ENCODE data around the gene GABRR2.
A peak's percentile ranks its signal among the peaks of the same experiment; 100 is the strongest.

GABRR2 gene

DNA sequence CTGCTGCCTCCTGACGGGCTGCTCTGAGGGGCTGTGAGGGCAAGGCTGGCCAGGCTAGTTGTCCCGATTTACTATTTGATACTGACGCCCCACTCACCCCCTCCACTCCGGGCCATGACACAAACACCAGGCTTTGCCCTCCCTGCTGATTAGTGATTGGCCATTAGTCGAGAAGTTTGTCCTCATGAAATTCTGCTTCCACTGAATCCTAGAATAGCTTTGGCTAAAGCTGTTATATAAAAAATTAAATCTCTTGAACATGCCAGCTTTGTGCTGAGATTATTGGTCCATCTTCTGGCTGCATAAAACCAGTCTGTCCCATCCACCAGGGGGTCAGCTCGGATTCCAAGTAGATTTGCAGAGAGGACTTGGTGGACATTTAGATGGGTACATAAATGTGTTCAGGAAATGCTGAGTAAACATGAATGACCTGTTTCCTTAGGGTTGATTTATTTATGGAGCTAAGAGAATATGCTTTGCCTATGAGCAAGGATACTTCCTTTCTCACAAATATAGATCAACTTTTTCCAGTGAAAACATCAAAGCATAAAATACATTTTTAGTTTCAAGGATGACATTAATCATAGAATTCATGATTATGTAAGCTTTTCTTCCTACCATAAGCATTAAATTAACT, at the start of gene GABRR2:
Gene GABRR2 (minus strand): TSS at position 51 of the 637 bp plus-strand sequence. CDS start 134 bp downstream, outside the sequence.
- no peak for DNase-seq (ENCODE audit: low read depth)

DNA sequence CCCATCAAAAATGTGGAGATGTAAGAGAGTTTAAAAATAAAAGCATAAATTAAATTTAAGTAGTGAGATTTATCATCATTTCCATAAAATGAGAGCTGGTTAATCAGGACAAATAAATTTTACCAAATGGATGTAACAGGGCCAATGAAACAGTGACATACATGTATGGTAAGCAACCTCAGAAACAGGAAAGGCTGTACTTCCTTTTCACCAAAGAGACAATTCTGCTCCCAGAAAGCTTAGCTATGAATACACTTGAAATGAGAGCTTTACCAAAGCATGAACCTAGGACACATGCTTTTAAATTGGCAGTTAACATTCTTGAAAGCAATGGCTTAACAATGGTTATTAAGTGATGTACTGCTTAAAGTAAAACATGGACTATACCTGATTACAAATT, 49.5 kb upstream of the GABRR2 start:
- DNase-seq (ENCODE audit: low read depth), result no peak

DNA sequence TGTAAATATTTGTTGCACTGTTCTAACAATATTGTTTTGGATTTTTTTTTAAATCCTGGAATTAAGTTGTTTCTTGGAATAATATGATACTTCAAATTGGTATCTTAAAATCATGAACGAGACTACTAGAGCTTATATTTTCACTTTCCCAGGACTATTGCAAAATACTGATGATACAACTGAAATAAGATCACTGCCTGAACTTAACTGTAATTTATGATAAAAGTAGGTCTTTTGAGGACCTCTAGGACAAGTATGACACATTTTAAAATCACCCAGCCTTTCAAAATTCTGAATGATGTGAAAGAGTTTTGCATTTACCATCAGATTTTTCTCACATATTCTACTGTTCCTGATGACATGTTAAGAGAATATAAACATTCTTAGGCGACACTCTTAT, 46.1 kb upstream of the GABRR2 start:
- peak; percentile 23 for DNase-seq (ENCODE audit: low read depth)

DNA sequence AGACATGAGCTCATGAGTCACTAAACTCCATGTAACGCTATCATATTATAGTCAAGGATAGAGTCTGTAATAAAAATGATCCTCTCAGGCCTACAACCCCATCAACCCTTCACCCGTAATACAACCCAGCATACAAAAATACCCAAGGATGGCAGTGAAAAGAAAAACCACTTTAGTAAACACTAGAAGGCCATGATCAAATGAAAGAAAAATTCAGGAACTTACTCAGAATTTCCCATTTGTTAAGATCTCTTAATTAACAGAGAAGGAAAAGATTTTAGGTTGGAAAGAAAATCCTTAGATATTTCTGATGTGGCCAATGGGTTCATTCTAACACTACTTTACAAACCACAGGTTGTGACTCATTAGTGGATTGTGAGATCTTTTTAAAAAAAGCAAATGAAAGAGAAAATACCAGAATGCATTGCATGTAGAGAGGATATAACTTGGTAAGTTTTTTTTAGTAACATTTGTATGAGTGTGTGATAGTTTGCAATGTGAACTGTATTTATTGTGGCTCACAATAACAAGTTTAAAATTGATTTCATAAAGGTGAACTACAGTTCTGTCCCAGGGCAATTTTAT, 45.4 kb upstream of the GABRR2 start:
- DNase-seq (ENCODE audit: low read depth), result peak; percentile 60

DNA sequence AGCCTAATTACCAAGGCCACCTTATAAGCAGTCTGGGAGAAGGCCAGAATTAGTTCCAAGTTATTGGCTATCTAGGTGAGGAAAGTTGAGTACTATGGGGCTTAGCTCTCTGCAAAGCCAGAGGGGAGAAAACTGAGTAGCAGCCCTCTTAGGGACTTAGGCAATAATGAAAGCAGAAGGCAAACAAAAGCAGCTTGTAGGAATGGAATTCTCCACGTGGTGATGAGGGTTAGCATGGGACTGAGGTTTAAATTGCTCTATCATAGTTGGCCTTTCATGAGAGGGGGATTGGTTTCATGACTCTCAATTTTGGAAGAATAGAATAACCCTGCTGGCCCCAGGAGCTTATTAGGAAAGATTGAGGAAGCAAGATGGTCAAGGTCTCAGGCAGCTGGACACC, 44.5 kb upstream of the GABRR2 start:
- peak; percentile 16 for DNase-seq (ENCODE audit: low read depth)

DNA sequence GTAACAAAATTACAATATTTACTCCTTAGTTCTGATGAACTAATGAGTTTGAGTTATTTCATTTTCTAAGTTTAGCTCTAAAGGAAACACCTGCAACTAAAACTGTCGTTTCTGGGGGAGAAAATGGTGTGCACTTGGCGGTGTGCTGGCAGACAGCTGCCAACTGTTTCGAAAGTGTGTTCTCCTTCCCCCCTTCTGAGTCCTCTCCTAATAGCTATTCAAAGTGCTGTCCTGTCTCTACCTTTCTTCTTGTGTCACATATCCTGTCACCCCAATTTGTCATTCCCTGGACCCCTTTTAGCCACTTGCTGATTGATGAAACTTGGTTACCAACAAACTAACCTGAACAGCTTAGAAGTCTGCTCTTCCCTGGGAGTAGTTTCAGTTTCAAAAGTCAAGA, 42.3 kb upstream of the GABRR2 start:
- DNase-seq (ENCODE audit: low read depth), result no peak

DNA sequence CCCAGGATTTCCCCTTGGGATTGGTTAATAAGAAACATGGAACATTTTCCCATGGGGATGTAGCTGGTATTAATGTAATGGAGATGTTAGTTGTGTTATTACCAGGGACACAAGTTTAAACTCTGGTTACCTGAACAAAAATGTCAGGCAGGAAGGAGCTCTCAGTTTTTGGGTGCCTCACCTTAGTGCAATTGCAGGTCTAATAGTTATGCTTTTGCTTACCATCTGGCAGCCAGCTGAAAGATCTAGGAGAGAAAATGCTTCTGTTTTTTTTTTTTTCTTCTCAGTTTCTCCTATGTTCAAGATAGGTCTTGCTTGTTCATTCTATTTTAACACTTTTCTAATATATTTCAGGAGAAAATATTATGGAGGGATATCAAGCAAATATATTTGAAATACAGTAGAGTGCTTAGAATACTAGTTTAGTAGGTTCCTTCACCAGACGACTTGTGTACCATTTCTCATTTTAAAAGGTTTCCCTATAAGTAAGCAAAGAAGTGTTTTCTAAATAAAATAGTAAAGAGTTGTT, 41.6 kb upstream of the GABRR2 start:
- DNase-seq (ENCODE audit: low read depth), result no peak

DNA sequence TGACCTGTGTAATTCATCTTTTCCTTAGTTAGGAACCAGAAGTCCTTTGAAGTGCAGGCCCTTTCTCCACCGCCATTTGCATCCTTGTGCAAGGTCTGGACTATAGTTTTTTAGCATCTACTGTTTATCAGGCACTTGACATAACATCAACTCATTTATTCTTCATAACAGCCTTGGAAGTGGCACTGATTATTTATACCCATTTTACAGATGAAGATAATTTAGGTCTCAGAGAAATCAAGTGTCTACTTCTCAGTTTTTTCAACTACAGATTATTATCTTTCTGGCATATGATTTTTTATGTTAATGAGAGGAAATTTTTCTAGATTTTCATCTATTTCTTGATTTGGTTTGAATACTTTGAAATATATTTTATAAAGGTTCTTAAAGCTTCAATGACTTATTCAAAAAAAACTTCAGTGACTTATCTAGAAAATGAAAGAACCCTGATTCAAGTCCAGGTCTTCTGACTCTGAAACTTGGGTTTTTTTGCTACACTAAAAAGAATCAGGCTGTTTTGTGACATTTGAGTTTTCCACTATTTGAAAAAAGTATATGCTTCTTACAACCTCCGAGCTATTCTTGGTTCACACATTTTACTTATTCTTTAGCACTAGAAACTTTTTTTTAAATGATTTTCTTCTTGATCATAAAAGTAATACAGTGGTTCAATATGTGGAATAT, 40.6 kb upstream of the GABRR2 start:
- DNase-seq (ENCODE audit: low read depth), result no peak

DNA sequence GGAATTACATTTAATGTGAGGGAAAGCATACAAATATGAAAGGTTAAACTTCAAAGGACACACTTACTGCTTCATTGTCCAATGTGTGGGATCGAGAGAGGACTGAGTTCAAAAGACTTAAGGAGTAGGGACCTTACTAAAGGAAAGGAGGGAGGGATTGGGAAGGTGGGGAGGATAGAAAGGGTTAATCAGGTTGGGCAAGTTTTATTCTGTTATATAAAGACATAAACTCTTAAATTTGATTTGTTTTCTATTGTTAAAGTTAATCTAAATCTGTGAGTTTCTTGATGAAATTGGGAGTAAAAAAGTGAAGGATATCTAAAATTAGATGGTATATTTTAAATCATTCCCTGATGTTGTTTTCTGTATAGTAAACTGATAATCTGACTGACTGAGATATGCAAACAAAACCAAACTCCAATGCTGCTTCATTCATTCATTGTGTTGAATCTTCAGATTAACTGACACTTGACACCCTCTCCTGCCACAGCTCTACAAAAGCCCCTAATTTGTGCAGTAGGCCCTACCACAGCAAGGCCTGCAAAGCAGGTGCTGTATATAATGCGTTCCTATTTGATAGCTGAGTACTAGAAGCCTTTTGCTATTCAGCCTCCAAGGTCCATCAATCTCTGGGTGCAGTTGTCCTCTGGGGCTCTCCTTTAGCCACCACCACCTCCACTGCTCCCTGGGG, 38.7 kb upstream of the GABRR2 start:
- DNase-seq (ENCODE audit: low read depth), result no peak

DNA sequence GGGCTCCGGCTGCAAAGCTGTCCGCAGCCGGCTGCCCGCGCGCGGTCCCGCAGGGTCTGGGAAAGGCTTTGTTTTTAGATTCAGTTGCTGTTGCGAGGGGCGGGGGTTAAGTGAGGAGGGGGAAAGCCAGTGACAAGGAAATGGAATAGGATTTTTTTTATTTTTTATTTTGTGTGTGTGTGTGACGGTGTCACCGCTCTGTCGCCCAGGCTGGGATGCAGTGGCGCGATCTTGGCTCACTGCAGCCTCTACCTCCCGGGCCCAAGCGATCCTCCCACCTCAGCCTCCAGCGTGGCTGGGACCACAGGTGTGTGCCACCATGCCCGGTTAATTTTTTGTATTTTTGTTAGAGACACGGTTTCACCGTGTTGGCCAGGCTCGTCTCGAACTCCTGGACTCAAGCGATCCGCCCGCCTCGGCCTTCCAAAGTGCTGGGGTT, 38.0 kb upstream of the GABRR2 start:
- DNase-seq (ENCODE audit: low read depth), result no peak

DNA sequence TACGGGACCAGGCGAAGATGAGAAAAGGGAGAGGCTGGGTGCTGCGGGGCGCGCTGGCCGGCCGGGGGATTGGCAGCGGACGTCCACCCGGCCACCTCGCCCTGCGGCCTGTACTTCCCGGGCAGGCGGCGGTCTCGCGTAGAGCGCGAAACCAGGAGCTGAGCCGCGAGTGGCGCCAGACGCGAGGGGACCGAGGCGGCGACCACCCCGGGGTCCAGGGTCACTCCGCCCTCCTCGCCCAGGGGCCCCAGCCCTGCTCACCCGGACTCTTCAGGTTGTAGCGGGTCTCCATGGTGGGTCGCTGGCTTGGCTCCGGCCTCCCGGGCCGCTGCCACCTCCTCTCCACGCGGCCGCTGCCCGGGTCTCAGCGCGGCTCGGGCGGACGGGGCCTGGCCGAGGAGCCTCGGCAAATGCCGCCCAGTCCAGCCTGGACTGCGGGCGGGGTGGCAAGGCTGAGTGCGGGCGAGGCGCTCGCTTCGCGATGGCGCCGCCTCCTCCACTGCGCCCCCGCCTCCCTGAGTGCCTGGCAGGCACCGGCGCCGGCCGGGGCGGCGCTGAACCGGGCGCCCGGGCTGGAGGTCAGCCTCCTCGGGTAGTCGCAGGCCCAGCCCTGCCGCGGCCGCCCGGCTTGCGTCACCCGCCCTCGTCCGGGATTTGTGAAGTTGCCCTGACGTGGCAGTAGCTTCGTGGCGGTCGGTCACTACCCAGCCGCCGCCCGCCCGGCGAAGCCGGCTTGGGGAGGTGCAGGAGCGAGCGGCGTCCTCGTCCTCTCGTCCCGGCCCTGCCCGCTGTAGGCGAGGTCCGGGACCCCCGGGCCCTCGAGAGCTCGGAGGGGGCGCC, 37.4 kb upstream of the GABRR2 start, which contains the start of gene UBE2J1:
Gene UBE2J1 (minus strand): TSS at position 445 of the 840 bp plus-strand sequence. CDS start 153 bp downstream, at position 292.
- DNase-seq (ENCODE audit: low read depth), result peak; percentile 96

DNA sequence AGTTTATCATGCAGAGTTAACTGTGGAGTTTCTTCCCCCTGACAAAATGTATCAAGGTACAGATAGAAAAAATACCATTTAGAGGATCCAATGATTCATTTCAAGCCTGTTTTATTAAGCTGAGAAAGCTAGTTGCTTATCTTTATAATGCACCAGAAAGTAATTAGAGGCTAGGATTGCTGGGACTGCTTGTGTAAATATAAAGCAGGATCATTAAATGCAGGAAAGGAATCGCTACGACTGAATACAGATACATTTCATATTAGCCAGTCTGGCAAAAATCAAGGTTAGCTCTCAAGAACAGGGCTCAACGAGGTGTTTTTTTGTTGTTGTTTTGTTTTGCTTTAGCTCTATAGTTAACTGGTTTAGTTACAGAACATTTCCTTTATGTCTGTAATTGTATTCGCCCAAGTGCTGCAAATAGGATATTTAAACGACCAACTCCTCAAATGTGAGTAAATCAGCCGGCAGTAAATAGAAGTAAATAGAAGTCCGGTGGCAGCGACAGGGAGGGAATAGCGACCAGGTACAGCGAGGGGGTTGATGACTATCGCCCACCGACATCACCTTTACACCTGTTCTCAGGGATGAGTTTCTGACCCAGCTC, 36.7 kb upstream of the GABRR2 start:
- peak; percentile 14 for DNase-seq (ENCODE audit: low read depth)

DNA sequence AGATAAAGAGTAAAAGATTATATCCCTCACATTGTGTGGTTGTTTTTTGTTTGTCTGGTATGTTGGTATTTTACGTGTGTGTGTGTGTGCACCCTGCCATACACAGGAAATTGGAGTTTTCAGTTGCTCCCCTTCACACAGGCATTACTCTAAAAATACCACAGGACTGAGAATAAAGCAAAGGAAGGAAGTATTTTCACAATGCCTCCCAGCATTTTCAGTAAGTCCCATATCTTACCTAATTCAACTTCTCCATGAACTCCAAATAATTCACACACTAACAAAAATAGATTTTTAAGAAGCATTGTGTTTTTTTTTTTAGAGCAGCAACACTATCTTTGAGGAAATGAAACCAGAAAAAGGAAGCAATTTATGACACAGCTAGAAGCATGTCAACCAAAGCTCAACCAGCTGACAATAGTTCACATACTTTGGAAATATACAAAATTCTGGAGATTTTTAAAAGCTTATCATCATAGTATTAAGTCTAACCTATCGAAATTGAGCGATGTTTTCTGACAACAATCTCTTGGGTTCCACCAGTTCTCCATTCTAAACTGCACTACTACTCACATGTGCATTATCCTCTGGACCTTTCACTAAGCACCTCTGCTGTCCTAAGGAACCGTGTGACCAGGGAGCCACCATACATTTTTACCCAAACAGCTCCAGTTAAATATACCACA, 35.3 kb upstream of the GABRR2 start:
- DNase-seq (ENCODE audit: low read depth), result peak; percentile 67

DNA sequence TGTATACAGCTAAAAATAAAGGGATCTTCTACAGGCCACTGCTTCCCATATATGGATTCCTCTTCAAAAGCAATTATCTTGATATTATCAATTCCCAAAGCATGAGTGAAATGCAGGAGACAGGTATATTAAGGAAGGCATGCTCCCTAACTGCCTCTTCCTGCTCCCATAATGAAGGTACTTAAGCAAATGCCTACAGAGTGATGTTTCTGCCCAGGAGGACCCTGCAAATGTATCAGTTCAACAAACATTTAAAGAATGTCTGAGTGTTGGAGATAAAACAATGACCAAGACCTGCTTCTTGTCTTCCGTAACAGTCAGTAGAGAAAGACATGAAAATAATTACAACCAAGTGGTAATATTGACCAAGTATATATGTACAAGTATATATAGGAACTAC, 33.3 kb upstream of the GABRR2 start:
- DNase-seq (ENCODE audit: low read depth), result peak; percentile 48

DNA sequence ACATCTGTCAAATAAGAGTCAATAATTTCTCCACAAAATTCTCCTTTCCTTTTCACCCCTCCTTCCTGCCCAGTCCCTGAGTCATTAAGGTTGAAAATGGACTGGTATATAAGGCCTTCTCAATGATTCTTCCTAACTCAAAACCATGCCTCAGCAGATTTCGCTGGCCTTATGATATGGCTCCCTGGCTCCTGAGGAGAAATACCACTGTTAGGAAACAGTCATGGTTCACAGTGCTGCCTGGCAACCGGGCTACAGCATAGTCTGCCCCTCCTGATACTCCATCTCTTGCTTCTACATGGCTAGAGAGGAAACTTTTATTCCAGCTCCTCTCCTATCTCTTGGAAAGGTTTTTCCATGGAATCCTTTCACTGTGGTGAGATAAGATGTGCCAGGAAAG, 32.7 kb upstream of the GABRR2 start:
- peak; percentile 51 for DNase-seq (ENCODE audit: low read depth)

DNA sequence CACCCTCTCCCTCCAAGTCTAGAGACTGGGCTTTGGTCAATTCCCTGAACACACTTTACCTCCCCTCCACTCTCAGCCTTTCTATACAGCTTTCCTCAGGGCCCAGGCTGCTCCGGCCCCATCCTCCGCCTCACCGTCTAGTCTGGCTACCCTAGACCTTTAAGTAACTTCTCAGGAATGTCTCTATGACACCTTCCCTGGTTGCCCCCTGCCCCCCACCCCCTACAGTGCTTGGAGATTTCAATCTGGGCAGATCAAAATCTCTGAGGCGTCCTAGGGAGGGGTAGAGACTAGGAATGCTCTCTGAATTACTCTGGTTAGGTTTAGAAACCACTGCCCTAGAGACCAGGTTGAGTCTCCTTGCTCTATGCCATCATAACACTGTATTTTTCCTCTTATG, 31.3 kb upstream of the GABRR2 start:
- DNase-seq (ENCODE audit: low read depth), result peak; percentile 25

DNA sequence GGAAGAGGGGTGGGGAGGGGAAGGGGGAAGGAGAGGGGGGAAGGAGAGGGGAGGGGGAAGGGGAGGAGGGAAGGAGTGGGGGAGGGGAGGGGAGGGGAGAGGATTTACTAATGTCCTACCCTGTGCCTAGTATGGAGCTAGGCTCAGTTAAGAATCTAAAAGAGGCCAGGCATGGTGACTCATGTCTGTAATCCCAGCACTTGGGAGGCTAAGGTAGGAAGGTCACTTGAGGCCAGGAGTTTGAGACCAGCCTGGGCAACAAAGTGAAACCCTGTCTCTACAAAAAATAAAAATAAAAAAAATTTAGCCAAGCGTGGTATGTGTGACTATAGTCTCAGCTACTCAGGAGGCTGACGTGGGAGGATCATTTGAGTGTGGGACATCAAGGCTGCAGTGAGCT, 24.5 kb upstream of the GABRR2 start:
- DNase-seq (ENCODE audit: low read depth), result no peak

DNA sequence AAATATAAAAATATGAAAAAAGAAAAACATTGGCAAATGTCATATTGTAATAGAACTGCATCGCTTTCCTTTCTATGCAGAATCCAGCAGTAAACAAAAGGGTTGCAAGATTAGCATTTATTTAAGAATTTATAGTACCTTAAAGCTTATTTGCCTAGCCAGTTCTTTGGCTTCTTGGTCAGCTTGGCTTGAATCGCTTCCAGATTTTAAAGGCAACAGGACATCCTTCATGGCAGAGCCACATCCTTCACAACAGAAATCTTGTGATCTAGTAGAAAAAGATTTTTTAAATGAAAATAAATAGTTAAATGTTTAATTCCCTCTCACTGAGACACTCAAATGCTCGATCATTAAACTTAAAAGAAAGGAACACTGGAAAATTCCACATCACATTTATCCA, 20.1 kb upstream of the GABRR2 start:
- DNase-seq (ENCODE audit: low read depth), result no peak

DNA sequence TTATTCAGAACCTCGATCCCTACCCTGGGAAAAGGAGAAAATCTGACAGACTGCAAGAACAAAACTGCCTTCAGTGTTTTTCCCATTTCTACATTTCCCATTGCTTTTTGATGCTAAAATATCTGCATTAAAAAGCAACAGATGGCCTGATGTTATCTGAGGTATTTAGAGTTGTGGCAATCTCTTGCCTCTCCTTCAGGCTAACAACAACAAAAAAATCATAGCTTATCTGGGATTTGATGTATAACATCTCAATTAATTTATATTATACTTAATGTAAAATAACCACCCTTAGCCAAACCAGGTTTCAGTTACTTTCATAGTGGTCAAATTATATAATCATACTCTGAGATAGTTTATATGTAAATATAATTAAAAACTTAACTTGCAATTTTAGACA, 15.8 kb upstream of the GABRR2 start:
- no peak for DNase-seq (ENCODE audit: low read depth)

DNA sequence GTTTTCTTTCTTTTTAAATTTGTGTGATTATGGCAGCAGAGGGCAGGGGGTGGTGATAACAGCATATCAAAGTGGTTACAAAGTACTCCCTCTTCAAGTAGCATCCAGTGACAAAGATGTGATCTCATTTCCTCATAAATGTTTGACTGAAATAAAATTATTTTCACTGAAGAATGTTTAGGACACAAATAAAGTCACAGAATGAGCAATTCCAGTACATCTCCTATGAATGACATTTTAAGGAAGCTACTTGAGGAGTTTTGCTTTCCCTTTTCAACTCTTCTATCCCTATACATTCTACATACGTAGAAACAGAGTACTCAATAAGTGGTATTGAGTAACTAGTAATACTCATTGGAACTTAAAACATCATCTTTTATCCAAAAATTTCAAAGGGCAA, 13.9 kb upstream of the GABRR2 start:
- DNase-seq (ENCODE audit: low read depth), result no peak

DNA sequence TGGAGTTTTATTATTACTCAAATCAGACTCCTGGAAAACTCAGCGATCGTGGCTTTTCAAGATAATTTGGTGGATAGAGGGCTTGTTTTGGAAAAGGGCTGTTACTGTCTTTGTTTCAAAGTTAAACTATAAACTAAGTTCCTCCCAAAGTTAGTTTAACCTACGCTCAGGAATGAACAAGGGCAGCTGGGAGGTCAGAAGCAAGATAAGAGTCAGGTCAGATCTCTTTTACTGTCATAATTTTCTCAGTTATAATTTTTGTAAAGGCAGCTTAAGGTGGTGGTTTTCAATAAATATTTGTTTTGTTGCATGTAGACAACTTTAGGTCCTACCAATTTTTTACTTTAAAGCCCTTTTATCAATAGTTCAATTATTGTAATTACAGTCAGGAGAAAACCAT, 9.2 kb upstream of the GABRR2 start:
- no peak for DNase-seq (ENCODE audit: low read depth)

Measured in iris pigment epithelial cell (primary cell).